ENCODE data around the gene GCSAM.

Gene GCSAM

DNA sequence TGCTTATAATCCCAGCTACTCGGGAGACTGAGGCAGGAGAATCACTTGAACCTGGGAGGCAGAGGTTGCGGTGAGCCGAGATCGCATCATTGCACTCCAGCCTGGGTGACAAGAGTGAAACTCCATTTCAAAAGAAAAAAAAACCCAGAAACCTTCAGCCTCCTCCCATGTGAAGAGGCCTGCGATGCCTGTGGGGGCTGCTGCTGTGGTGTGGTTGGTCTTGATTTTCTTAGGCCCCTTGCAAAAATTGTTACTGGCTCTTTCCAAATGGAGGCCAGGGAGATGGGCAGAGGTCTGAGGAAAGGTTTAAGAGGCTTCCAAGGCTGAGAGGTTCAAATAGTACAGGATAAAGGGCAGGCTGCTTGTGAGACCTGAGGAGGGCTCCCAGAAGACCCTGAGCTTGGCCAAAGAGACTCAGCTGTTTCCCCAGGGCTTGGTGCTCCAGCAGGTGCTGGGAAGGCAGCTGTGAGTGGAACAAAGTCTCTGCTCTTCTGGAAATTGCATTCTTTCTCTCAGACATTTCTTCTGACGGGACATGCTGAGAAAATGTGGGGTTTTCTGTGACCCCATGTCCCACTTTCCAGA is 18.4 kb downstream of the GCSAM start:
- TF ChIP-seq, protein P1, sequence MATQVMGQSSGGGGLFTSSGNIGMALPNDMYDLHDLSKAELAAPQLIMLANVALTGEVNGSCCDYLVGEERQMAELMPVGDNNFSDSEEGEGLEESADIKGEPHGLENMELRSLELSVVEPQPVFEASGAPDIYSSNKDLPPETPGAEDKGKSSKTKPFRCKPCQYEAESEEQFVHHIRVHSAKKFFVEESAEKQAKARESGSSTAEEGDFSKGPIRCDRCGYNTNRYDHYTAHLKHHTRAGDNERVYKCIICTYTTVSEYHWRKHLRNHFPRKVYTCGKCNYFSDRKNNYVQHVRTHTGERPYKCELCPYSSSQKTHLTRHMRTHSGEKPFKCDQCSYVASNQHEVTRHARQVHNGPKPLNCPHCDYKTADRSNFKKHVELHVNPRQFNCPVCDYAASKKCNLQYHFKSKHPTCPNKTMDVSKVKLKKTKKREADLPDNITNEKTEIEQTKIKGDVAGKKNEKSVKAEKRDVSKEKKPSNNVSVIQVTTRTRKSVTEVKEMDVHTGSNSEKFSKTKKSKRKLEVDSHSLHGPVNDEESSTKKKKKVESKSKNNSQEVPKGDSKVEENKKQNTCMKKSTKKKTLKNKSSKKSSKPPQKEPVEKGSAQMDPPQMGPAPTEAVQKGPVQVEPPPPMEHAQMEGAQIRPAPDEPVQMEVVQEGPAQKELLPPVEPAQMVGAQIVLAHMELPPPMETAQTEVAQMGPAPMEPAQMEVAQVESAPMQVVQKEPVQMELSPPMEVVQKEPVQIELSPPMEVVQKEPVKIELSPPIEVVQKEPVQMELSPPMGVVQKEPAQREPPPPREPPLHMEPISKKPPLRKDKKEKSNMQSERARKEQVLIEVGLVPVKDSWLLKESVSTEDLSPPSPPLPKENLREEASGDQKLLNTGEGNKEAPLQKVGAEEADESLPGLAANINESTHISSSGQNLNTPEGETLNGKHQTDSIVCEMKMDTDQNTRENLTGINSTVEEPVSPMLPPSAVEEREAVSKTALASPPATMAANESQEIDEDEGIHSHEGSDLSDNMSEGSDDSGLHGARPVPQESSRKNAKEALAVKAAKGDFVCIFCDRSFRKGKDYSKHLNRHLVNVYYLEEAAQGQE (IDR thresholded peaks at IDR 0.05; ENCODE audit: insufficient replicate concordance, low read depth), result no peak
- H3K27me3 ChIP-seq (ENCODE audit: insufficient read depth, poor library complexity, severe bottlenecking), result no peaks in the 10 kb centered on the region
- no peak overlapping the region for H3K4me3 ChIP-seq (replicated peaks; ENCODE audit: insufficient read depth, low read length)
- H3K27ac ChIP-seq (replicated peaks), result no peak overlapping the region
- no peak for DNase-seq (ENCODE audit: low read depth in 1 of 2, low spot score in 1 of 2)

DNA sequence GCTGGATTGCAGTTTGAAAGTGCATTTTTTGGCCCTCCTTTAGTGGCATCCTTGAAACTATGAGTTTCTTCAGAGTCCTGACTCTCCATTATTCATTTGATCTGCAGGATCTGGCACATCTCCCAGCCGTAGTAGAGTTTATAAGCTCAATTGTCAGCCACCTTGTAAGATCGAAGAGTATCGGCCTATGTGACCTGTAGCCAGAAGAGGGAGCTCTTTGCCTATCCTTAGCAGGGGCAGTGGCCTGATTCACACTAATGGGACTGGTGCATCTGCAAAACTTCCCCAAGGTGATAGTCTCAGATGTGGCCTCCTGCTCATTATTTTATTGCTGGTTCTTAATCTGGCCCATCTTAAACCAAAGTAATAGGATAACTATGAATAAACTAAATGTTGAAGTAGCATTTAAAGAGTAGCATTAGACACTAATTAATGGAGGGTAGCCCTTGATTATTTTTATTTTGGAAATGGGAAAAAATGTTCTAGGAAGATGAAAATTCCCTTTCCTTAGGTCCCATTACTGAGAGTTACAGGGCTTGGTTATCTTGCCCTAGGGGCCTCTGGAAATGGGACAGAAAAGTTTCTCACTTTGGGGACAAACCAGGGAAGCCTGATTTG is 21.2 kb downstream of the GCSAM start:
- peaks cover 3% of the 10 kb centered on the region for H3K27me3 ChIP-seq (ENCODE audit: insufficient read depth, poor library complexity, severe bottlenecking)
- no peak overlapping the region for H3K27ac ChIP-seq (replicated peaks)
- TF ChIP-seq, protein P2, sequence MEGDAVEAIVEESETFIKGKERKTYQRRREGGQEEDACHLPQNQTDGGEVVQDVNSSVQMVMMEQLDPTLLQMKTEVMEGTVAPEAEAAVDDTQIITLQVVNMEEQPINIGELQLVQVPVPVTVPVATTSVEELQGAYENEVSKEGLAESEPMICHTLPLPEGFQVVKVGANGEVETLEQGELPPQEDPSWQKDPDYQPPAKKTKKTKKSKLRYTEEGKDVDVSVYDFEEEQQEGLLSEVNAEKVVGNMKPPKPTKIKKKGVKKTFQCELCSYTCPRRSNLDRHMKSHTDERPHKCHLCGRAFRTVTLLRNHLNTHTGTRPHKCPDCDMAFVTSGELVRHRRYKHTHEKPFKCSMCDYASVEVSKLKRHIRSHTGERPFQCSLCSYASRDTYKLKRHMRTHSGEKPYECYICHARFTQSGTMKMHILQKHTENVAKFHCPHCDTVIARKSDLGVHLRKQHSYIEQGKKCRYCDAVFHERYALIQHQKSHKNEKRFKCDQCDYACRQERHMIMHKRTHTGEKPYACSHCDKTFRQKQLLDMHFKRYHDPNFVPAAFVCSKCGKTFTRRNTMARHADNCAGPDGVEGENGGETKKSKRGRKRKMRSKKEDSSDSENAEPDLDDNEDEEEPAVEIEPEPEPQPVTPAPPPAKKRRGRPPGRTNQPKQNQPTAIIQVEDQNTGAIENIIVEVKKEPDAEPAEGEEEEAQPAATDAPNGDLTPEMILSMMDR (IDR thresholded peaks at IDR 0.05; ENCODE audit: insufficient read depth, low read length), result peak; percentile 94
- TF ChIP-seq GABPA (IDR thresholded peaks at IDR 0.05; ENCODE audit: low read depth), result no peak
- H3K4me3 ChIP-seq (replicated peaks; ENCODE audit: insufficient read depth, low read length), result no peak overlapping the region
- peak; percentile 25 to 68 for DNase-seq (ENCODE audit: low read depth in 1 of 2, low spot score in 1 of 2)

DNA sequence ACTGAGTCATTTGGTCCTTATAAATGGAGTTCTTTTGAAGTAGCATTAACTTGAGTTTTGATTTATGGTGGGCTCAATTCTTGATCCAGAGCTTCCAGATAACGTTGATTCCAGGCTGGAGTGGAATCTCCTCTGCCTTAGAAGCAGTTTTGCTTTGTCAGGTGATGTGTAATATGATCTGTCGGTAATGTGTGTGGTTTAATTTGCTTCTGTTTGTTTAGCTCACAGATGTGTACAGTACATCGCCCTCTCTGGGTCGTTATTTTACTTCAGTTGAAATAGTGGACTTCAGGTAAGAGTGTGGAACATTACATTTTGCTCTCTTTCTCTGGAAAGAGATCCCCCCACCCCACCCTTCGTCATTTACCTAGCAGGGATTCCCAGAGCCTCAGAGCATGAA is 23.7 kb downstream of the GCSAM start:
- no peak for DNase-seq (ENCODE audit: low read depth in 1 of 2, low spot score in 1 of 2)
- H3K27ac ChIP-seq (replicated peaks), result no peak overlapping the region
- TF ChIP-seq SPI1 (IDR thresholded peaks at IDR 0.05; ENCODE audit: borderline replicate concordance, low read depth), result no peak
- TF ChIP-seq, protein P1 (IDR thresholded peaks at IDR 0.05; ENCODE audit: insufficient replicate concordance, low read depth), result no peak
- no peak for TF ChIP-seq GABPA (IDR thresholded peaks at IDR 0.05; ENCODE audit: low read depth)
- TF ChIP-seq POLR2AphosphoS5 (IDR thresholded peaks at IDR 0.05; ENCODE audit: low read depth), result no peak
- TF ChIP-seq, protein P2 (IDR thresholded peaks at IDR 0.05; ENCODE audit: insufficient read depth, low read length), result no peak

DNA sequence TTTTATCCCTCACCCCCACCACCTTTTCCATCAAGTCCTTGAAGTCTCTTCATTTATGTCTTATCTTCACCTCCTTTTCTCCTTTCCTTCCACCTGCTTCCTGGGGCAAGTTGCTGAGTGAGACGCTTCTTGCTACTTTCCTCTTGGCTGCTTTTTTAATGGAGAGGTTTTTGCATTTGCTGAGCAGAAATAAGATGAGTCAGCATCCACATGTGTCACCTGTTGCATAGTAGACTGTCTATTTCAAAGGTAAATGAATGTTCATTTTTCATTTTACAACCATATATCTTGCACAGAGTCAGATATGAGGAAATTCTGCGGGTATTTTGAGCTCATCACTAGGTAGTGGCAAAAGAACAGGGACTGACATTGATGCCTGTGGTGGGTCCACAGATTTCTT is 28.3 kb downstream of the GCSAM start:
- Histone ChIP-seq H3K27ac (replicated peaks) (no peak overlapping the region), H3K4me3 (replicated peaks; ENCODE audit: insufficient read depth, low read length) (no peak overlapping the region), H3K27me3 (ENCODE audit: insufficient read depth, poor library complexity, severe bottlenecking) (peaks cover 3% of the 10 kb centered on the region)
- no peak for DNase-seq (ENCODE audit: low read depth in 1 of 2, low spot score in 1 of 2)
- TF ChIP-seq, protein P1 (IDR thresholded peaks at IDR 0.05; ENCODE audit: insufficient replicate concordance, low read depth), result no peak
- TF ChIP-seq POLR2AphosphoS5 (IDR thresholded peaks at IDR 0.05; ENCODE audit: low read depth) (no peak), SPI1 (IDR thresholded peaks at IDR 0.05; ENCODE audit: borderline replicate concordance, low read depth) (no peak), GABPA (IDR thresholded peaks at IDR 0.05; ENCODE audit: low read depth) (no peak)
- TF ChIP-seq, protein P2 (IDR thresholded peaks at IDR 0.05; ENCODE audit: insufficient read depth, low read length), result no peak

More for the DNA sequence above, 23.7 kb downstream of the GCSAM start:
- Histone ChIP-seq H3K4me3 (replicated peaks; ENCODE audit: insufficient read depth, low read length) (no peak overlapping the region), H3K27me3 (ENCODE audit: insufficient read depth, poor library complexity, severe bottlenecking) (peaks cover 3% of the 10 kb centered on the region)

Measured in HL-60 (cell line).